Esophagus muscularis mucosa (tissue), 4 donors: ENCODE data around the gene CCL14. TPM values are rescaled to one million over a fixed set of nuclear protein-coding genes. Genes with fewer than 3 reads are reported as not detected.

Source experiments
- DNase-seq: peaks from one replicate; pipeline ENCODE4 v3.0.0-alpha.2; 2017; ENCODE audit errors: extremely low spot score
- H3K27ac ChIP-seq, 4 donors: fragments of 200-600 bp; sonication (generic); replicated peaks in 1 of 4; 1 replicate in 3 of 4; 2 replicates in 1 of 4; pipeline ENCODE4 v1.5.1; 2016 to 2019; ENCODE audit warnings: mild to moderate bottlenecking in 1 of 4
- H3K27me3 ChIP-seq, 4 donors: fragments of 200-600 bp; sonication (generic); one replicate each; pipeline versions ENCODE4 v1.5.1 to v1.6.0; 2016 to 2019
- H3K36me3 ChIP-seq, 4 donors: fragments of 200-600 bp; sonication (generic); one replicate each; pipeline ENCODE4 v1.5.1; 2016 to 2019
- H3K4me1 ChIP-seq, 4 donors: fragments of 200-600 bp; sonication (generic); one replicate each; pipeline ENCODE4 v1.5.1; 2016 to 2019
- H3K4me3 ChIP-seq, 4 donors: fragments of 200-600 bp; sonication (generic); 1 replicate in 2 of 4; 2 replicates in 2 of 4; pipeline ENCODE4 v1.5.1; 2016 to 2019; ENCODE audit warnings: mild to moderate bottlenecking in 4 of 4, moderate library complexity in 1 of 4
- H3K9me3 ChIP-seq, 4 donors: fragments of 200-600 bp; sonication (generic); 1 replicate in 3 of 4; 2 replicates in 1 of 4; pipeline ENCODE4 v1.5.1; 2016 to 2019
- EP300 ChIP-seq: sonication (generic); formaldehyde crosslinking; IDR thresholded peaks from one replicate; pipeline ENCODE4 v1.6.1; 2017; ENCODE audit warnings: antibody characterized with exemption
- POLR2A ChIP-seq: fragments of 450-650 bp; IDR thresholded peaks from one replicate; pipeline ENCODE4 v1.6.1; 2017; ENCODE audit warnings: antibody characterized with exemption, moderate library complexity, mild to moderate bottlenecking, low read depth
- POLR2AphosphoS5 ChIP-seq, 2 donors: sonication (generic); formaldehyde crosslinking; IDR thresholded peaks; one replicate each; pipeline ENCODE4 v1.6.1; 2017; ENCODE audit warnings: antibody characterized with exemption in 2 of 2
- WGBS: methylation state at CpG from one replicate; pipeline ENCODE4 v1.1.5; 2018; 5-methylcytosine and 5-hydroxymethylcytosine counted together
- intact Hi-C: fragments of 100-400 bp; cut with DNase I; formaldehyde crosslinking; loops from one replicate; pipeline ENCODE4 v1.15.1; 2023
- total RNA-seq, 4 donors: library from RNA; depleted of rRNA; stranded (reverse); fragments of >200 nt; gene quantifications; one replicate each; pipeline versions ENCODE4 v1.1.0 to v1.2.1, GENCODE V29; 2016
- TF ChIP-seq, protein P1 (sequence below), 3 experiments: fragments of 200-600 bp in 2 of 3; fragments of 450-650 bp in 1 of 3; sonication (generic) in 2 of 3; IDR thresholded peaks; one replicate each; pipeline ENCODE4 v1.5.1; 2017 to 2019; ENCODE audit warnings: antibody characterized with exemption in 3 of 3, mild to moderate bottlenecking in 2 of 3, moderate library complexity in 1 of 3

The CCL14 gene
- total RNA-seq, 4 donors from 2014 or later = 11.2 to 59.8 (median 54.7) TPM

DNA sequence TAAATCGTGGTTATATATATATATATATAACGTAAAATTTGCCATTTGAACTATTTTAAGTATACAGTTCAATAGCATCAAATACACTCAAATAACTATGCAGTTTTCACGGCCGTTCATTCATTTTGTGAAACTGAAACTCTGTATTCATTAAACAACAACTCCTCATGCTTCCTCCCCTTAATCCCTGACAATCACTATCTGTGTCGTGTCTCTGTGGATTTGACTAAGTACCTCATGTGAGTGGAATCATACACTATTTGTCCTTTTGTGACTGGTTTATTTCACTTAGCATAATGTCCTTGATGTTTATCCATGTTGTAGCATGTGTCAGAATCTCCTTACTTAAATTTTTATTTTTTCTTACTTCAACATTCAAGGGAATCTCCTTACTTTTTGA lies 28.4 kb upstream of the CCL14 start:
- Histone ChIP-seq H3K9me3 (peaks cover 0 to 14% (median 9%) of the 10 kb centered on the region in 4 donors), H3K4me1 (peaks cover 0 to 5% (median 0%) of the 10 kb centered on the region in 4 donors), H3K36me3 (no peaks in the 10 kb centered on the region), H3K4me3 (no peak overlapping the region), H3K27me3 (peaks cover 0 to 6% (median 0%) of the 10 kb centered on the region in 4 donors), H3K27ac (no peak overlapping the region)
- TF ChIP-seq, protein P1, sequence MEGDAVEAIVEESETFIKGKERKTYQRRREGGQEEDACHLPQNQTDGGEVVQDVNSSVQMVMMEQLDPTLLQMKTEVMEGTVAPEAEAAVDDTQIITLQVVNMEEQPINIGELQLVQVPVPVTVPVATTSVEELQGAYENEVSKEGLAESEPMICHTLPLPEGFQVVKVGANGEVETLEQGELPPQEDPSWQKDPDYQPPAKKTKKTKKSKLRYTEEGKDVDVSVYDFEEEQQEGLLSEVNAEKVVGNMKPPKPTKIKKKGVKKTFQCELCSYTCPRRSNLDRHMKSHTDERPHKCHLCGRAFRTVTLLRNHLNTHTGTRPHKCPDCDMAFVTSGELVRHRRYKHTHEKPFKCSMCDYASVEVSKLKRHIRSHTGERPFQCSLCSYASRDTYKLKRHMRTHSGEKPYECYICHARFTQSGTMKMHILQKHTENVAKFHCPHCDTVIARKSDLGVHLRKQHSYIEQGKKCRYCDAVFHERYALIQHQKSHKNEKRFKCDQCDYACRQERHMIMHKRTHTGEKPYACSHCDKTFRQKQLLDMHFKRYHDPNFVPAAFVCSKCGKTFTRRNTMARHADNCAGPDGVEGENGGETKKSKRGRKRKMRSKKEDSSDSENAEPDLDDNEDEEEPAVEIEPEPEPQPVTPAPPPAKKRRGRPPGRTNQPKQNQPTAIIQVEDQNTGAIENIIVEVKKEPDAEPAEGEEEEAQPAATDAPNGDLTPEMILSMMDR (IDR thresholded peaks at IDR 0.05) = no peak
- TF ChIP-seq POLR2AphosphoS5 (IDR thresholded peaks at IDR 0.05) (no peak), POLR2A (no peak), EP300 (no peak)
- intact Hi-C loops = loop anchor here (10.0 kb wide), 1 partner anchor 50 kb away; the partner anchor contains the start of gene CCL18
- no peak for DNase-seq
- 66% methylated on average over 5 of the region's 5 CpGs for WGBS

DNA sequence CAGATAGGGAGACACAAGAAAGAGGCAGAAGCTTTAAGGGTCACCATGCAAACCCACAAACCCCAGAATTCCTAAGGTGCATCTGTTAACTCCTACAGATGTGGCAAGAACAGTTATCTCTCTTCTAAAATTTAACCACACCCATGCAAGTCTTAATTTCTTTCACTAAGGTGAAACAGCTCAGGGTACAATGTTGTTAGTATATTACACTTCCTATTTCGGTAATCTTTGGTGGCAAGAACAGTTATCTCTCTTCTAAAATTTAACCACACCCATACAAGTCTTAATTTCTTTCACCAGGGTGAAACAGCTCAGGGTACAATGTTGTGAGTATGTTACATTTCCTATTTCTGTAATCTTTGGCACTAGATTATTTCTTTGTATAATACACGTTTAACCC lies 24.7 kb upstream of the CCL14 start:
- no peaks in the 10 kb centered on the region for H3K36me3 ChIP-seq
- H3K4me1 ChIP-seq = no peaks in the 10 kb centered on the region
- no peak overlapping the region for H3K27ac ChIP-seq
- peaks cover 0 to 34% (median 17%) of the 10 kb centered on the region in 4 donors for H3K9me3 ChIP-seq
- no peak for DNase-seq
- peaks cover 0 to 3% (median 0%) of the 10 kb centered on the region in 4 donors for H3K27me3 ChIP-seq
- TF ChIP-seq, protein P1 (IDR thresholded peaks at IDR 0.05) = no peak
- TF ChIP-seq POLR2A (no peak), POLR2AphosphoS5 (IDR thresholded peaks at IDR 0.05) (no peak), EP300 (no peak)
- 78% methylated on average over 2 of the region's 2 CpGs for WGBS
- intact Hi-C loops = loop anchor here (10.0 kb wide), 1 partner anchor 54 kb away; the partner anchor contains the start of gene CCL18
- H3K4me3 ChIP-seq = no peak overlapping the region

DNA sequence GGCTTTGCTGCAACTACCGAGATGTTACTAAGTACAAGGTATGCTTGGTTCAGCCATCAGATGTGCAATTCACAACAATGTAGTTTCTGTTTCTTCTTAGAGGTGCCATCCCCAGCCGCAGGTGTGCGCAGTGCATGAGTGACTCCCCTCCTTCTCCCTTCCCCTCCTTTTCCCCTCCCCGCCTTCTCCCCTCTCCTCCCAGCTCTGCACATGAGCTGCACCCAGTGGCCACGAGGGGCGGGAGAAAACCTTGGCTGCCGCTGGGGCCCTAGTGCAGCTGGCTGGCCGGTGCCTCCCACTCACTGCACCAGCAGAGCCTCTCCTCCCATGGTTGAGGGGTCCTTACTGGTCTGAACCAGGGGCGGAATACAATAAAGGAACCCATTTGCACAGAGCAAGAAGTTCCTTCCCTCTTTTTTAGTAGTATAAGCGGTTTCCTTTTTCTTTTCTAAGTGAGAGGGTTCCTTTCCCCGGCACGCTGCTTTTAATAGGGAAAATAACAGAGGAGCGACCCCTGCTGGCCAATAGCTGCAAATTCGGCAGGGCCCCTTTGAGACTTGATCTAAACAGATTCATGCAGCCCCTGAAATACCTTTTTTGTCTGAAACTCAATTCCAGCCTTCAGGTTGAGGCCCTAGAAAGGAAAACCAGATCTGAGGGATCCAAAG lies 22.6 kb upstream of the CCL14 start:
- TF ChIP-seq EP300 (no peak), POLR2A (no peak)
- TF ChIP-seq, protein P1 (IDR thresholded peaks at IDR 0.05) = no peak
- H3K27ac ChIP-seq = no peak overlapping the region
- intact Hi-C loops = no loop called here
- H3K9me3 ChIP-seq = peaks cover 0 to 34% (median 17%) of the 10 kb centered on the region in 4 donors
- no peaks in the 10 kb centered on the region for H3K36me3 ChIP-seq
- no peak overlapping the region for H3K4me3 ChIP-seq
- H3K4me1 ChIP-seq = no peaks in the 10 kb centered on the region
- DNase-seq = no peak
- H3K27me3 ChIP-seq = peaks cover 0 to 3% (median 0%) of the 10 kb centered on the region in 4 donors
- WGBS = 80% methylated on average over 14 of the region's 14 CpGs

DNA sequence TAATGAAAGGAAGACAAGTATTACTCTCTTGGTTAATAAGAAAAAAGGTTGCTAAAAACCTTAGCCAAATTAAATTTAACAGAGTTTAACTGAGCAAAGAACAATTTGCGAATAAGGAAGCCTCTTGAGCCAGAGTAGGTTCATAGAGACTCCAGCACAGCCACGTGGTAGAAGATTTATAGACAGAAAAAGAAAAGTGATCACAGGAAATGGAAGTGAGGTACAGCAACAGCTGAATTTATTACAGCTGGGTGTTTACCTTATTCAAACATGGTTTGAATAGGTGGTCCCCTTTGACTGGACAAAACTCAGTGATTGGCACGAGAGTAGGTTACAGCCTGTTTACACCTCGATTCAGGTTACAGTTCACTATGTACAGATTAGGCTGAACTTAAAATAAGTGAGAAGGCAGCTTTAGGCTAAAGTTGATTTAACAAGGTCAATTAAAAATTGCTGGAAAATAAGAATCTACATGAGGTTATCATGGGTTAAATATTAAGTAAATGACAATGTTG lies 18.1 kb upstream of the CCL14 start:
- peaks cover 0 to 17% (median 7%) of the 10 kb centered on the region in 4 donors for H3K9me3 ChIP-seq
- no peaks in the 10 kb centered on the region for H3K4me1 ChIP-seq
- DNase-seq = no peak
- peaks cover 0 to 6% (median 0%) of the 10 kb centered on the region in 4 donors for H3K27me3 ChIP-seq
- no peak for TF ChIP-seq POLR2A
- no peak for TF ChIP-seq EP300
- TF ChIP-seq, protein P1 (IDR thresholded peaks at IDR 0.05) = no peak
- no peak for TF ChIP-seq POLR2AphosphoS5 (IDR thresholded peaks at IDR 0.05)
- intact Hi-C loops = no loop called here
- 43% methylated on average over 4 of the region's 4 CpGs for WGBS
- no peak overlapping the region for H3K27ac ChIP-seq
- no peak overlapping the region for H3K4me3 ChIP-seq
- no peaks in the 10 kb centered on the region for H3K36me3 ChIP-seq
